ENCODE measurements around the gene SELL. TPM values are rescaled to one million over a fixed set of nuclear protein-coding genes. Genes with fewer than 3 reads are reported as not detected.

The SELL gene
- total and polyA plus RNA-seq, 10 of the 15 experiments (the other 5 are each of a cell fraction or from before 2014, with no cell fraction given): 31.8 to 66.0 (median 50.9) TPM

DNA sequence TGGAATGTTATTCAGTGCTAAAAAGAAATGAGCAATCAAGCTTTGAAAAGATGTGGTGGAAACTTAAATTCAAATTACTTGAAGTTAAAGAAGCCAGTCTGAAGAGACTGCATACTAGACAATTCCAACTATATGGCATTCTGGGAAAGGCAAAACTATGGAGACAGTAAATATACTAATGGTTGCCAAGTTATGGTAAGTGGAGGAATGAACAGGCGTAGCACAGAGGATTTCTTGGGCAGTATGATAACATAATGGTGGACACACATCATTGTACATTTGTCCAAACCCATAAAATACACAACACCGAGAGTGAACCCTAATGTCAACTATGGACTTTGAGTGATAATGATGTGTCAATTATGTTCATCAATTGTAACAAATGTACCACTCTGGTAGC lies 60.4 kb downstream of the SELL start:
- Histone ChIP-seq H3K27ac (ENCODE audit: control insufficient read depth, insufficient read depth) (no peak overlapping the region), H3K4me1 (ENCODE audit: control insufficient read depth, insufficient read depth, low read length) (no peaks in the 10 kb centered on the region), H3K79me2 (ENCODE audit: control insufficient read depth, insufficient read depth, low read length) (no peaks in the 10 kb centered on the region), H3K4me2 (ENCODE audit: control insufficient read depth, insufficient read depth) (no peak overlapping the region), H3K9me3 (replicated peaks; ENCODE audit: control insufficient read depth, insufficient read depth, low read length) (no peaks in the 10 kb centered on the region; the same call in 2 of the 3 replicates), H3K36me3 (ENCODE audit: control insufficient read depth in 2 of 2, insufficient read depth in 2 of 2, low read length in 1 of 2) (no peaks in the 10 kb centered on the region), H3K27me3 (replicated peaks in 1 of 2; ENCODE audit: control insufficient read depth in 2 of 2, insufficient read depth in 2 of 2, low read length in 1 of 2) (no peaks in the 10 kb centered on the region), H4K20me1 (ENCODE audit: control insufficient read depth, insufficient read depth) (no peaks in the 10 kb centered on the region), H3K9ac (ENCODE audit: control insufficient read depth, insufficient read depth, low read length) (no peak overlapping the region), H3K4me3 (no peak overlapping the region), H2AFZ (ENCODE audit: control insufficient read depth, low read depth, low read length) (no peak overlapping the region)
- DNase-seq (ENCODE audit: low read depth, low spot score) (no peak), FAIRE-seq (no peak), ATAC-seq (no peak)
- in situ Hi-C loops (cut with MboI): no loop called here
- CTCF ChIA-PET: no interaction called here
- WGBS (ENCODE audit: insufficient coverage, insufficient replicate concordance, low lambda C conversion rate, missing lambda C conversion rate): 88% methylated on average over 2 of the region's 2 CpGs
- TF ChIP-seq NFIC (IDR thresholded peaks at IDR 0.05; ENCODE audit: low read depth, low read length) (no peak), YBX1 (IDR thresholded peaks at IDR 0.05) (no peak), NFYB (IDR thresholded peaks at IDR 0.05; ENCODE audit: insufficient read depth, low read depth, low read length) (no peak), SRF (IDR thresholded peaks at IDR 0.05; ENCODE audit: low read depth in 2 of 2, low read length in 2 of 2) (no peak), SREBF1 (IDR thresholded peaks at IDR 0.05; ENCODE audit: low read length) (no peak), FOXK2 (IDR thresholded peaks at IDR 0.05) (no peak), HDAC2 (IDR thresholded peaks at IDR 0.05) (no peak), ZNF274 (IDR thresholded peaks at IDR 0.05; ENCODE audit: insufficient read depth, insufficient read length) (no peak), HDAC6 (IDR thresholded peaks at IDR 0.05; ENCODE audit: unreplicated experiment) (no peak), CREM (IDR thresholded peaks at IDR 0.05; ENCODE audit: low read depth) (no peak)
- TF ChIP-seq, protein P1, sequence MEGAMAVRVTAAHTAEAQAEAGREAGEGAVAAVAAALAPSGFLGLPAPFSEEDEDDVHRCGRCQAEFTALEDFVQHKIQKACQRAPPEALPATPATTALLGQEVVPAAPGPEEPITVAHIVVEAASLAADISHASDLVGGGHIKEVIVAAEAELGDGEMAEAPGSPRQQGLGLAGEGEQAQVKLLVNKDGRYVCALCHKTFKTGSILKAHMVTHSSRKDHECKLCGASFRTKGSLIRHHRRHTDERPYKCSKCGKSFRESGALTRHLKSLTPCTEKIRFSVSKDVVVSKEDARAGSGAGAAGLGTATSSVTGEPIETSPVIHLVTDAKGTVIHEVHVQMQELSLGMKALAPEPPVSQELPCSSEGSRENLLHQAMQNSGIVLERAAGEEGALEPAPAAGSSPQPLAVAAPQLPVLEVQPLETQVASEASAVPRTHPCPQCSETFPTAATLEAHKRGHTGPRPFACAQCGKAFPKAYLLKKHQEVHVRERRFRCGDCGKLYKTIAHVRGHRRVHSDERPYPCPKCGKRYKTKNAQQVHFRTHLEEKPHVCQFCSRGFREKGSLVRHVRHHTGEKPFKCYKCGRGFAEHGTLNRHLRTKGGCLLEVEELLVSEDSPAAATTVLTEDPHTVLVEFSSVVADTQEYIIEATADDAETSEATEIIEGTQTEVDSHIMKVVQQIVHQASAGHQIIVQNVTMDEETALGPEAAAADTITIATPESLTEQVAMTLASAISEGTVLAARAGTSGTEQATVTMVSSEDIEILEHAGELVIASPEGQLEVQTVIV (IDR thresholded peaks at IDR 0.05; ENCODE audit: borderline replicate concordance, partially characterized antibody): no peak
- TF ChIP-seq, protein P2, sequence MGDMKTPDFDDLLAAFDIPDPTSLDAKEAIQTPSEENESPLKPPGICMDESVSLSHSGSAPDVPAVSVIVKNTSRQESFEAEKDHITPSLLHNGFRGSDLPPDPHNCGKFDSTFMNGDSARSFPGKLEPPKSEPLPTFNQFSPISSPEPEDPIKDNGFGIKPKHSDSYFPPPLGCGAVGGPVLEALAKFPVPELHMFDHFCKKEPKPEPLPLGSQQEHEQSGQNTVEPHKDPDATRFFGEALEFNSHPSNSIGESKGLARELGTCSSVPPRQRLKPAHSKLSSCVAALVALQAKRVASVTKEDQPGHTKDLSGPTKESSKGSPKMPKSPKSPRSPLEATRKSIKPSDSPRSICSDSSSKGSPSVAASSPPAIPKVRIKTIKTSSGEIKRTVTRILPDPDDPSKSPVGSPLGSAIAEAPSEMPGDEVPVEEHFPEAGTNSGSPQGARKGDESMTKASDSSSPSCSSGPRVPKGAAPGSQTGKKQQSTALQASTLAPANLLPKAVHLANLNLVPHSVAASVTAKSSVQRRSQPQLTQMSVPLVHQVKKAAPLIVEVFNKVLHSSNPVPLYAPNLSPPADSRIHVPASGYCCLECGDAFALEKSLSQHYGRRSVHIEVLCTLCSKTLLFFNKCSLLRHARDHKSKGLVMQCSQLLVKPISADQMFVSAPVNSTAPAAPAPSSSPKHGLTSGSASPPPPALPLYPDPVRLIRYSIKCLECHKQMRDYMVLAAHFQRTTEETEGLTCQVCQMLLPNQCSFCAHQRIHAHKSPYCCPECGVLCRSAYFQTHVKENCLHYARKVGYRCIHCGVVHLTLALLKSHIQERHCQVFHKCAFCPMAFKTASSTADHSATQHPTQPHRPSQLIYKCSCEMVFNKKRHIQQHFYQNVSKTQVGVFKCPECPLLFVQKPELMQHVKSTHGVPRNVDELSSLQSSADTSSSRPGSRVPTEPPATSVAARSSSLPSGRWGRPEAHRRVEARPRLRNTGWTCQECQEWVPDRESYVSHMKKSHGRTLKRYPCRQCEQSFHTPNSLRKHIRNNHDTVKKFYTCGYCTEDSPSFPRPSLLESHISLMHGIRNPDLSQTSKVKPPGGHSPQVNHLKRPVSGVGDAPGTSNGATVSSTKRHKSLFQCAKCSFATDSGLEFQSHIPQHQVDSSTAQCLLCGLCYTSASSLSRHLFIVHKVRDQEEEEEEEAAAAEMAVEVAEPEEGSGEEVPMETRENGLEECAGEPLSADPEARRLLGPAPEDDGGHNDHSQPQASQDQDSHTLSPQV (IDR thresholded peaks at IDR 0.05): no peak
- TF ChIP-seq, protein P3, sequence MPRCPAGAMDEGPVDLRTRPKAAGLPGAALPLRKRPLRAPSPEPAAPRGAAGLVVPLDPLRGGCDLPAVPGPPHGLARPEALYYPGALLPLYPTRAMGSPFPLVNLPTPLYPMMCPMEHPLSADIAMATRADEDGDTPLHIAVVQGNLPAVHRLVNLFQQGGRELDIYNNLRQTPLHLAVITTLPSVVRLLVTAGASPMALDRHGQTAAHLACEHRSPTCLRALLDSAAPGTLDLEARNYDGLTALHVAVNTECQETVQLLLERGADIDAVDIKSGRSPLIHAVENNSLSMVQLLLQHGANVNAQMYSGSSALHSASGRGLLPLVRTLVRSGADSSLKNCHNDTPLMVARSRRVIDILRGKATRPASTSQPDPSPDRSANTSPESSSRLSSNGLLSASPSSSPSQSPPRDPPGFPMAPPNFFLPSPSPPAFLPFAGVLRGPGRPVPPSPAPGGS (IDR thresholded peaks at IDR 0.05; ENCODE audit: borderline replicate concordance, insufficient read depth, low read depth, low read length, poor library complexity, severe bottlenecking): no peak
- SMC1A ChIA-PET (ENCODE audit: uncharacterized antibody, unreplicated experiment): interaction anchor here (1.0 to 1.5 kb wide), 5 partner anchors 9 to 61 kb away, joined by 3 to 4 read pairs (median 3); no protein-coding TSS in a partner anchor
- POLR2A ChIA-PET: no interaction called here
- no TSS peak for BruUV-seq (replicated peaks)
- RAD21 ChIA-PET (ENCODE audit: unreplicated experiment): no interaction called here
- intact Hi-C loops (cut with micrococcal nuclease; ENCODE audit: unreplicated experiment): no loop called here

All from GM12878 (cell line).